KMS-11 (cell line): ENCODE results near the gene DPM3.

Experiments
- H2AFZ ChIP-seq: fragments of 200-600 bp; sonication (generic); 2 replicates; pipeline ENCODE4 v1.6.1; 2016; ENCODE audit warnings: antibody characterized with exemption, mixed run types, low read depth
- H3K27ac ChIP-seq: fragments of 200-600 bp; sonication (generic); 2 replicates; pipeline ENCODE4 v1.6.1; 2016; ENCODE audit warnings: mild to moderate bottlenecking, mixed run types
- H3K27me3 ChIP-seq: fragments of 200-600 bp; sonication (generic); 2 replicates; pipeline ENCODE4 v1.6.1; 2017; ENCODE audit warnings: mild to moderate bottlenecking, low read depth, mixed run types, moderate library complexity; ENCODE audit not compliant: insufficient read depth
- H3K36me3 ChIP-seq: fragments of 200-600 bp; sonication (generic); 2 replicates; pipeline ENCODE4 v1.6.1; 2017; ENCODE audit warnings: mild to moderate bottlenecking, mixed run types; ENCODE audit not compliant: insufficient read depth
- H3K4me1 ChIP-seq: fragments of 200-600 bp; sonication (generic); 2 replicates; pipeline ENCODE4 v1.6.1; 2016; ENCODE audit warnings: mild to moderate bottlenecking, low read depth, mixed run types; ENCODE audit not compliant: poor library complexity, severe bottlenecking
- H3K4me2 ChIP-seq: fragments of 200-600 bp; sonication (generic); 2 replicates; pipeline ENCODE4 v1.7.0; 2016; ENCODE audit warnings: mild to moderate bottlenecking, mixed run types
- H3K4me3 ChIP-seq: fragments of 200-600 bp; sonication (generic); IDR thresholded peaks from 2 replicates; pipeline ENCODE4 v1.6.1; 2017; ENCODE audit warnings: low read depth, low read length, mixed read lengths; ENCODE audit not compliant: insufficient read depth
- H3K79me2 ChIP-seq: fragments of 200-600 bp; sonication (generic); 2 replicates; pipeline ENCODE4 v1.6.1; 2016; ENCODE audit warnings: low read depth, mixed run types; ENCODE audit not compliant: insufficient read depth
- H3K9ac ChIP-seq: fragments of 200-600 bp; sonication (generic); 2 replicates; pipeline ENCODE4 v1.6.1; 2016; ENCODE audit warnings: mild to moderate bottlenecking, mixed run types
- H4K20me1 ChIP-seq: fragments of 200-600 bp; sonication (generic); 2 replicates; pipeline ENCODE4 v1.6.1; 2016; ENCODE audit warnings: mild to moderate bottlenecking, mixed run types; ENCODE audit not compliant: insufficient read depth
- TF ChIP-seq, protein P1 (sequence below): fragments of 200-600 bp; sonication (generic); conservative IDR thresholded peaks from 2 replicates; pipeline ENCODE4 v1.6.1; 2017; ENCODE audit warnings: low read depth, mild to moderate bottlenecking, antibody characterized with exemption, low read length, moderate library complexity, mixed read lengths

Gene DPM3

DNA sequence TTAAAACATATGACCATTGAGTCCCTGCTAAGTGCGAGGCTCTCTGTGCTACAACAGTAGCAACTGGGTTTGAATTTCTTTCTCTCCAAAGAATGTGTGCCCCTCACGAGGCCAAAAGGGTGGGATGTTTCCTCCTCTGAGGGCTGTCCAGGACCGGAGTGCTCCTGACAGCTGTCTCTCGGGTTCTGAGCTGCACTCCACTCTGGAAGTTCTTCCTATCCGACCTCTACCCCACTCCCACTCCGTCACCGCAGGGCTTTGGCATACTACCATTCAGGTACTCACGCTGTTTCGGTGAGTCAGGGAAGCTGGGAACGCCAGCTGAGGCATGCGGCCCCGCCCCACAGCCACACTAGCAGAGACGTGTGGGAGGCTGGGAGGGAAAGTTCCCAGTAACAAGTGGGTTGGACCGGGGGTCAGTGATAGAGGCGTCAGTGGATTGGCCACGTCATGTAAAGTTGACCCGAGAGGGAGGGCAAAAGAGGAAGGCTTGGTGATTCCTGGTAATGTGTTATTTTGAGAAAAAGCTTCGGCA is 5.4 kb downstream of the DPM3 start:
- peaks cover 32% of the 10 kb centered on the region for H3K4me1 ChIP-seq
- H2AFZ ChIP-seq = peak overlapping the region; percentile 95
- no peaks in the 10 kb centered on the region; the same call in 1 of the 2 replicates for H3K27me3 ChIP-seq
- H4K20me1 ChIP-seq = no peaks in the 10 kb centered on the region
- TF ChIP-seq, protein P1, sequence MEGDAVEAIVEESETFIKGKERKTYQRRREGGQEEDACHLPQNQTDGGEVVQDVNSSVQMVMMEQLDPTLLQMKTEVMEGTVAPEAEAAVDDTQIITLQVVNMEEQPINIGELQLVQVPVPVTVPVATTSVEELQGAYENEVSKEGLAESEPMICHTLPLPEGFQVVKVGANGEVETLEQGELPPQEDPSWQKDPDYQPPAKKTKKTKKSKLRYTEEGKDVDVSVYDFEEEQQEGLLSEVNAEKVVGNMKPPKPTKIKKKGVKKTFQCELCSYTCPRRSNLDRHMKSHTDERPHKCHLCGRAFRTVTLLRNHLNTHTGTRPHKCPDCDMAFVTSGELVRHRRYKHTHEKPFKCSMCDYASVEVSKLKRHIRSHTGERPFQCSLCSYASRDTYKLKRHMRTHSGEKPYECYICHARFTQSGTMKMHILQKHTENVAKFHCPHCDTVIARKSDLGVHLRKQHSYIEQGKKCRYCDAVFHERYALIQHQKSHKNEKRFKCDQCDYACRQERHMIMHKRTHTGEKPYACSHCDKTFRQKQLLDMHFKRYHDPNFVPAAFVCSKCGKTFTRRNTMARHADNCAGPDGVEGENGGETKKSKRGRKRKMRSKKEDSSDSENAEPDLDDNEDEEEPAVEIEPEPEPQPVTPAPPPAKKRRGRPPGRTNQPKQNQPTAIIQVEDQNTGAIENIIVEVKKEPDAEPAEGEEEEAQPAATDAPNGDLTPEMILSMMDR = no peak; the same call in 1 of the 2 replicates
- H3K4me2 ChIP-seq = peak overlapping the region; percentile 83
- peak overlapping the region; percentile 100 for H3K4me3 ChIP-seq
- H3K9ac ChIP-seq = peak overlapping the region; percentile 78
- H3K79me2 ChIP-seq = peaks cover 27% of the 10 kb centered on the region
- H3K36me3 ChIP-seq = no peaks in the 10 kb centered on the region
- H3K27ac ChIP-seq = peak overlapping the region; percentile 68

DNA sequence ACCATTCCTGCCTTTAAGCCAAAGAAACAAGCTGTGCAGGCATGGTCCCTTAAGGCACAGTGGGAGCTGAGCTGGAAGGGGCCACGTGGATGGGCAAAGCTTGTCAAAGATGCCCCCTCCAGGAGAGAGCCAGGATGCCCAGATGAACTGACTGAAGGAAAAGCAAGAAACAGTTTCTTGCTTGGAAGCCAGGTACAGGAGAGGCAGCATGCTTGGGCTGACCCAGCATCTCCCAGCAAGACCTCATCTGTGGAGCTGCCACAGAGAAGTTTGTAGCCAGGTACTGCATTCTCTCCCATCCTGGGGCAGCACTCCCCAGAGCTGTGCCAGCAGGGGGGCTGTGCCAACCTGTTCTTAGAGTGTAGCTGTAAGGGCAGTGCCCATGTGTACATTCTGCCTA is 6.0 kb downstream of the DPM3 start:
- Histone ChIP-seq H3K4me3 (no peak overlapping the region), H2AFZ (peak overlapping the region; percentile 95; the same call in 1 of the 2 replicates), H3K27me3 (peaks cover 4% of the 10 kb centered on the region; the same call in 1 of the 2 replicates), H3K79me2 (peaks cover 21% of the 10 kb centered on the region; the same call in 1 of the 2 replicates), H3K36me3 (no peaks in the 10 kb centered on the region), H3K4me1 (peaks cover 27% of the 10 kb centered on the region), H3K4me2 (peak overlapping the region; percentile 83), H4K20me1 (no peaks in the 10 kb centered on the region), H3K27ac (no peak overlapping the region), H3K9ac (no peak overlapping the region)
- TF ChIP-seq, protein P1 = no peak

- TF ChIP-seq, protein P1 = no peak
These were observed 6.5 kb downstream of the DPM3 start for GRCh38 chr1:155133799-155134281.

GRCh38 chr1:155131856-155132255 is 8.5 kb downstream of the DPM3 start:
- TF ChIP-seq, protein P1 = no peak
- Histone ChIP-seq H3K9ac (no peak overlapping the region), H2AFZ (no peak overlapping the region), H3K4me2 (no peak overlapping the region), H3K4me3 (no peak overlapping the region), H3K27me3 (peaks cover 29% of the 10 kb centered on the region), H4K20me1 (no peaks in the 10 kb centered on the region), H3K4me1 (peaks cover 34% of the 10 kb centered on the region), H3K27ac (no peak overlapping the region), H3K36me3 (no peaks in the 10 kb centered on the region), H3K79me2 (0 out of 2 replicates have a peak, but pooled peaks cover 3% of the 10 kb centered on the region)

More at GRCh38 chr1:155133799-155134281, 6.5 kb downstream of the DPM3 start:
- H3K36me3 ChIP-seq = no peaks in the 10 kb centered on the region
- no peak overlapping the region for H3K4me2 ChIP-seq
- H3K4me1 ChIP-seq = peaks cover 25% of the 10 kb centered on the region
- H3K9ac ChIP-seq = no peak overlapping the region
- no peak overlapping the region for H3K4me3 ChIP-seq
- no peak overlapping the region for H2AFZ ChIP-seq
- H3K27me3 ChIP-seq = peaks cover 9% of the 10 kb centered on the region; the same call in 1 of the 2 replicates
- peaks cover 16% of the 10 kb centered on the region; the same call in 1 of the 2 replicates for H3K79me2 ChIP-seq
- no peak overlapping the region for H3K27ac ChIP-seq
- H4K20me1 ChIP-seq = no peaks in the 10 kb centered on the region
